Stimulated activated naive CD4-positive, alpha-beta T cell treated with Interleukin-2 at 50 U/mL for 16 hours (primary cell): Measurements from ENCODE around the gene SLC8A1.
"Not testable (repeated sequence)": the region's sequence is repeated elsewhere in the genome, so short reads cannot be mapped to it uniquely, and the experiment has no call there.

Source experiments
- DNase-seq: peaks from one replicate; lab custom pipeline; 2025; lab: John Stamatoyannopoulos, UW

Gene SLC8A1

DNA sequence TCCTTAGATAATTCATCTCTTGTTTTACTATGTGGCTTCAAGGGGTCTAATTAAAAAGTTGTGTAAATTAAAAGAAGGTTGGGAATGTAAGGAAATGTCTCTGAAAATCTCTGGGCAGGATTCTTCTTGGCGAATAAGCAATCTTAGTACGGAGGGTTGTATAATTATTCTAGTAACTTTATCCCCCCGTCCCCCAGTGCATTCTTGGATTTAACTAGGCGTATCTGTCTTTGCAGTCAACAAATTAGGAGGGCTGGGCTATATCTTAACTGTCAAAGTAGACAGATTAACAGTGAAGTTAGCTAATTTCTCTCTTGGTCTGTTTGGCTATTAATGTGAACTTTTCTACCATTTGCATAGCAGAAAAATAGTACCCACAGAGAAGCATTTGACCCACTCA, 343.0 kb downstream of the SLC8A1 start:
- no peak for DNase-seq

DNA sequence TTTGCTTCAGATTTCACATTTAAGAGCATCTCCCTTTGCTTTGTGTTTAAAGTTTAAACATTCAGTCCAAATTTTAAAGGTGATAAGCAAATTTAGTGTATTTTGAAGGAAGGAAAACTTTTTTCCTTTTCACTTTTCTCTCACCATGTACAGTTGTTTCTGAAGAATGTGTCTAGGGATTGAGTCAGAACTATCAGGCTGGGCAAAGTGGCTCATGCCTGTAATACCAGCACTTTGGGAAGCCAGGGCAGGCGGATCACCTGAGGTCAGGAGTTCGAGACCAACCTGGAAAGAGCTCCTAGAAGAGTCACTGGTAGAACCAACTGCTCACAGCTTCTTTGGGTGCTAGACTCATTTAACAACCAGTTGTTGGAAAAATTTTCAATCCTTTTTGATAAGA, 345.8 kb downstream of the SLC8A1 start:
- DNase-seq: no peak

DNA sequence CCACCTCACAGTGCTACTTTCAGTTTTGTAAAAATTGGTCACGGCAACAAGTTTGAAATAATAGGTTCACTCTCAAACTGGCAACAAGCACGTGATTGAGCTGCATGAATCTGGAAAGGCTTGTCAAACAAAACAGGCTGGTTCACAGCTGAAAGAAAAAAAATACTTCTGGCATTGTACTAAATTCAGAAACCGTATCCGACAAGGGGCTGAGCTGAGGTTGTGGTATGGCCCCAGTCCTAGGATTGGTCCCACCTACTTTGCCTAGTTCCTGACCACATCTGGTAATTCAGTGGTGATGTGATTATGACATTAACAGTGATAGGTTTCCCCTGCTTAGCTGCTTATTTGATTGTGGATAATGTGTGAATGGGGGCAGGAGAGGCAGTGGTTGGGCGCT, 346.3 kb downstream of the SLC8A1 start:
- DNase-seq: no peak

DNA sequence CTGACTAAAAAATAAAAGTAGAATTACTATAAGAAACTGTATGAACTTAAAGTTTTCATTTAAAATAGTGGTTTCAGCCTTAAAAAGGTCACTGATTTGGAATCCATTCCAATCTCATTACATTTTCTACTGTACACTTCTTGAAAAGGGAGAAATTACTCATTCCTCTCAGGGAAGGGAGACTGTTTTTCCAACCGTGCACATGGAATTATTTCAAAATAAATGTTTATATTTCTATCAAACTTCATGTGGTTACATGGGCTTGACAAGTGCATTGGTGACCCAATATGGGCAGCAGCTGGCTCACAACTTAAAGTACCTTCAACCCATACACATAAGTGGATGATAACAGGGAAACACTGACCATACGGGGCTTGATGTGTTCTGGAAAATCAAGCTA, 348.3 kb downstream of the SLC8A1 start:
- no peak for DNase-seq

DNA sequence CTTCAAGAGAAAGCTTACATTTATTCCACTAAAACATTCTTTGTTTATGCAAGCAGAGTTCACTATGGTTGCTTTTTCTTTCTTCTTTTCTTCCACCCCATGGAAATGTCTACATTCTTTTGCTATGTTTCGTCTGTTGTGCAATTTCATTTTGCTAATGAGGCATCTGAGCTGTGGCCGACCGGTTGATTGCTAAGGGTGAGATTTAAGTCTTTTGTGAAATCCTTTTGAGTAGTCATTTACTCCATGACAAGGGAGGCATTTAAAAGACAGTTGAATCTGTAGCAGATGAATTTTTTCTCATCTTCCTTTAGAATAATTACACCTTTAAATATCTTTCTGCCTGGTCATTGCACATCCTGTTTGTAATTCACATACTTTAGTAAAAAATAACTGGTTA, 348.7 kb downstream of the SLC8A1 start:
- no peak for DNase-seq

DNA sequence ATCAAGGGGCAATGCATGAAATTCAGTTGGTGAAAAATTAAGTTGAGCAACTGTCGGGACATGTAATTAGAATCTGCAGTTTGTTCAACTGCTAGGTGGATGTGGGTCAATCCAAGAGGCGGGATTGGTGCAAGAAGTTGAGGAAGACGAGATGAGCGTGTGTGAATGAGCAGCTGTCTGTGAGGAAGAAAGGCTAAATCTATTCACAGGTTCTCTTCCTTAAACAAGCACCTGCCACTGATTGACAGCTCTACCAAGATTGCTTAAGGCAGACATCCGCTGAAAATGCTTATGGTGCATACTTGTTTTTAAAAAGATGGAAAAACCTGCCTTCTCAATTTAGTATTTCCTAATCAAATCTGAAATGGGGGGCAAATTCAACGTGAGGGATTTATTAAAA, 349.4 kb downstream of the SLC8A1 start:
- DNase-seq: no peak

DNA sequence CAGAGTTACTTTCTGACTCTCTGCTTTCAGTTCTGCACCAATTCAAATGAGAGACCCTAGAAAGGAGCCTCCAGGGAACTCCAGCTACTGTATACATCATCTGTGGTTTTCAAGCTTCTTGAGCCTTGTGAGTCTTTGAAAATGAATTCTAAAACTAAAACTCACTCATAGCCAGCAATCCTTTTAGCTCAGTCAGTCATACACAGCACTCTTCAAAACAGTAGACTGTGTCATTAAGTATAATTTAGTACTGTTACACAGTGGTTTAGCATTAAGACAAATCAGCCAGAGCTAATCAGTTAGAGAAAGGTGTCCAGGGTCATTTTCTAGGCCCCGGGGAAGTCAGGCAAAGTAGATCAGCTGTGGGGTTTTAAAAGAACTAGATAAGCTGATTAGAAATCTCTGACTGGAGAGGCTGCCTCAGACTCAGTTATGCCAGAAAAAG, 350.7 kb downstream of the SLC8A1 start:
- DNase-seq: no peak

DNA sequence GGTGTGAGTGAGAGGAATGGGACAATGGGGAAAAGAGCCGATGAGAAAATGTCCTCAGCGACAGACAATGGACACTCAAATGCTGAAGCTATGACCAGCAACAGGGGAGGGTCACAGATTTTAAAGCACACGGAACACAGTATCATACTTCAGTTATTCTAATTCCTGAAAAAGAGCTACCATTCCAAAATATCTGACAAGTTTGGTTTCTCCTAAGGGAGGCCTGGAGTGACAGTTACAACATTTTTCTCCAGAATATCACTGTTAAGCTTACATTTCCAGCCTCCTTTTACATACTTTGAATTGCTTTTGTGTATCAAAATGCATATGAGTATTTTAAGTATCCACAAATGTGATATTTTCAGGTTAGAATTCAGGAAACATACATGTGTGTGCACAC, 351.2 kb downstream of the SLC8A1 start:
- no peak for DNase-seq

DNA sequence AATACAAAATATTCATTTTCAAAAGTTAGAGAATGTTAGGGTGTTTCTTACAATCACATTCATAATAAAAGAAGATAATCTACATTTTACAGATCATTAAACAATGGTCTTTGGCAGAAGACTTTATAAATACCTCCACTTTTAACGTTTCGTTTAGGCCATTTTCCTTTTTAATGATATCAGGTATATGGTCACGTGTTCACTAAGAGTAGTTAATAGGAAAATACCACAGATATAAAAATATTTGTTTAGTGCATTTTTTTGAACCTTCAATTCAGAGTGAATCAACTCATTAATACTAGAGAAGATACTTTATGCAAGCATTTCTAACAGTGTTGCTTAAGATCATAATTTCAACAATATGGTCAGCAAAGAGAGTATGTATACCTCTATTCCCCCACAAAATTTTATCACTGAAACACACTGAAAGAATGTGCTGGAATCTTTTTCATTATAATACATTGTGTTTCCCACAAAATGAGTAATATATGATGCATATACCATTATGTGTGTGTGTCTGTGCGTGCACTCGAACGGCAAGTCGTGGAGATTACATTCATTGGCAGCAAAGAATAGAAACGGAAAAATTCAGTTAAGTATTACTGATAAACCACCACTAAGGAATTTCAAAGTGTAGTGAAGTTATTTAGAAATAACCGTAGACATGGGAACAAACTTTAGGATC, 353.0 kb downstream of the SLC8A1 start:
- DNase-seq: no peak

DNA sequence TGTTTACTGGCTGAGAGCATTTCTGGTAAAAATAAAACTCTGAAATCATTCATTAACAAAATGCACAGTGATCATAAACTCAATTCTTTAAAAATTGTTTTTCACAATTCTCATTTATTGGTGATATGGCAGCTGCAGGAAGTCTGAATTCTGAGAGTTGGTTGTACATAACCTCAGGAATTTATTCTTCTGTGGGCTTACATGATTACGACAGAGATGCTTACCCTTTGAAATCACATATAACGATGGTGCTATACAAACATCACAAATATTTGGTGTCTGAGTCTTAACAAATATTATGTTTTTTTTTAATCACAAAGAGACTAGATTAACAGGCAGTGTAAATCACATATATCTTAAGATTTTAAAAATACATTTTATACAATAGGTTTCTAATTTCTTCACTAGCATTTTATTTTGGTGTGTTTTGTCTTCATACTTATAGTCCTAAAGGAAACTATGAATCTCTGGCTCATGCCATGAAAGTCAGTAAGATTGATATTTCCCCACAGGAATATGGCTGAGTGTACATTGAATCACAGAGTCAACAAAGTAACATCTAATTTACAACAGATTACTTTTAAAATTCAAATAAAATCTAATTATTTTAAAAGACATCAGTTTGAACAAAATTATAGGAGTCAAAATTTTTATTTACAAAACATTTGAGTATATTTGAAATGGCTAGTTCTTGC, 354.1 kb downstream of the SLC8A1 start:
- DNase-seq: no peak

DNA sequence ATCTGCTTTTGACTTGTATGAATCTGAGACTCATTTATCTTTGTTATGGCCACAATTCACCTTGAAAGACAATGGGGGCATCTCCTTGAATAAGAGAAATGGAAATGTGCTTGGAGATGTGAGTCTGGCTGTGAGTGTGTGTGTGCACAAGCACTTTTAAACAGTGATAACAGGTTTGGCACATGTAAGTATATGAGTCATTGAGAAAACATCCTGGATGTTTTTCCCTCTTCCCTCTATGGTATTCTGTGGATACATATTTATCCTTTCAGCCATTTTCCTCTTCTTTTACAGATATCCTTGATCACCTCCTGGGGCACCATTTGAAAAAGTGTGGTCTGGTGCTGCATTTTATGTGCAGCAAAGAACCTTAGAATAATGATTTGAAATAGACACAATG, 355.5 kb downstream of the SLC8A1 start:
- no peak for DNase-seq

DNA sequence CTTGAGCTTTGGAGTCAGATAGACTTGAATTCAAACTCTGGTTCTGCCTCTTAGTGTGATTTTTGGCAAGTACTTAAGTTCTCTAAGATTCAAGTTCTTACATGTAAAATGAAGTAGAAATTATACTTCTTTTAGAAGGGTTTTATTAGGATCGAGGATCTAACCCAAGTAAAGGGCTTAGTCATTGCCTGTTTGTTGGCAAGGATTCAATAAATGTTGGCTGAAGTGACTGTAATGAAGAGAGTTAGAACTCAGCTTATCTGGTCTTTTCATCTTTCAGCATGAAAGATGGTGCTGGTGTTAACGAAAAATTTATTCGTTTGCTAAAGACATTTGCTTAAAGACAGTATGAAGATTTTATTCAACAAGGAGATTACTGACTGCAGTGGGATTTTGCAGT, 356.9 kb downstream of the SLC8A1 start:
- no peak for DNase-seq

DNA sequence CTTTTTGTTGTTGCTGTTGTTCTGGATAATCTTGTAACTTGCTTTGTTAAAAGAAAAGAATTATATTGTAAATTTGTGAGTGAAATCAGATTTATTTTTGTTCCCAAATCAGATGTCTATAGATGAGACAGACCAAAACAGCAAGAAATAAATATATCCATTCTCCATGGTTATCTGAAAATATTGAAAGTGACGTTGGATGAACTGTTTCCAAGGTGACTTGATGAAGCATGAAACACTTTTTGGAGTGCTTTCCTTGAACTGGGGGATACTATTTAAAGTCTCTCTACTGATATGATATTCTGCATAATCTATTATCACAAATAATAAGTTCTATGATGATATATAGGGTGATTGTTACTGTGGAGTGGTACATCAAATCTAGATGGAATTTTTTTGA, 357.4 kb downstream of the SLC8A1 start:
- no peak for DNase-seq

DNA sequence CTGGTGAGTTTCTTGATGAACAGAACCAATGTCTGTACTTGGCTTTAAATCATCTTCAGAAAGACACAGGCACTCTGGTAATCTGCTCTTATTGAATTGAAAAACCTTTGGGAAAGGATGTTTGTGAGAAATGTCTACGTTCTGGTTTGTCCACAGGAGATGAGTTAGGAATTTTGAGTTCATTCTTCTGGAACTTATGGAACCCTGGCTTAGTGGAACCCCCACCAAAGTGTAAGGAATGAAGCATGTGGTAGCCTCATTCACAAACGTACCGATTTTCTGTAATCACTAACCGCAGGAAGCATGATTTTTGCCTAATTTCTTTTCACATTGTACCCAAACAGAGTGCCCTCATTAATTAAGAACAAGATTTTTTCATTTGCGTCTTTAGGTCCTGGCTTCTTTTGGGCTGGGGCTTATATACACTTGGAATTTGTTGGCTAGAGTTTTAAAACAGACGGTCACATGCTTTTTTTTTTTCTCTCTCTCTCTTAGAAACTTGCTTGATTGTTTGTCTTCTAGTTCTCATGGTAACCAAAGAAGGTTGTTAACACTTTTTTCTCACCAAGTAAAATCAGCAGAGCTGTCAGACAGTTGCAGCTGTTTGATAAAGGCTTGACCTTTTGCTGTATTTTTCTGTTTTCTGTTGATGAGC, 358.7 kb downstream of the SLC8A1 start:
- no peak for DNase-seq

DNA sequence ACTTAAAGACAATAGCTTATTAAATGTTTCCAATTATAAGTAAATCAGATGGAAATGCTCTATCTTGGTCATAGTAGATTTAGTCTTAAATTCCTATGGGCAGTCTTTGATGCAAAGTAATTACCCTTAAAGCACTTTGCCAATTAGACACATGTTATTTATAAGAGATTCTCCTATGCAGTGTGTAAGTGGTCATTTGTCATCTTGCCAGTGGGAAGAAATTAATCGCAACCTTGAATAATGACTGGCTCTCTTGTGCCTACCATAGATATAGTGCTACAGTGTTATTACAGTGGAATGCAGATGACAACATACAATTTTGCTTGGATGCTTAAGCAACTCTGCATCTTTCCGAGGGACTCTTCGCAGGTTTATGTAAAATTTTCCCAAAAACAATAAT, 361.8 kb downstream of the SLC8A1 start:
- DNase-seq: no peak

DNA sequence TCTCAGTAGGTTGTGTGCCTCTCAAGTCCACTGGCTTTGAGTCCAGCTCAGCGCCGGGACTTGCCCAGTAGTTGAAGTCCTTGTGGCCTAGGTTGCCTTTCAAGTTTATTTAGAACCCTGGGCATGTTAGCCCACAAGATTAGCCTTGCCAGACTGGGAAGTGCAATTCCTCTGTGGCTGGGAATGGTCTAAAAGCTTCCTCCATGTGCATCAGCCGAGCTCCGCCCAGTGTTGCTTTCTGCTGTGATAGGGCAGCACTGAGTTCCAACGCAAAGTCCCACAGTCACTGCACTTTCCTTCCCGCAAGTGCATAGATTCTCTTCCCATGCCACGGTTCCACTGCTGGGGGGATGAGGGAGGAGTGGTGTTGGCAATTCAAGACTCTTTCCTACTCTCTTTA, 364.0 kb downstream of the SLC8A1 start:
- DNase-seq: no peak

DNA sequence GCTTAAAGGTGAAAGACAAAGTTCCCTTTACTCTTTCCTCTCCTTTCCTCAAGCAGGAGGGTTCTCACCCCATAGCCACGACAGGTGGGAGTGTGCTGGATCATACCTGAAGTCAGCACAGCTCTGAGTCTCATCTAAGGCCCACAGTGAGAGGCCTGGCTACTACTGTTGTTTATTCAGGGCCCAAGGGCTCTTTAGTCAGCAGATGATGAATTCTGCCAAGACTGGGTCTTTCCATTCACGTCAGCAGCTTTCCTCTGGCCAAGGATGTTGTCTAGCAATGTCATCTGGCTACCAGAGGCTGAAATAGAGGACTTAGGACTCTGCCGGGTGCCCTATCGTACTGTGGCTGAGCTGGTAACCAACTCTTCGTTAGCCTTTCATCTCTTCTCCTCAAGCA, 364.5 kb downstream of the SLC8A1 start:
- no peak for DNase-seq

DNA sequence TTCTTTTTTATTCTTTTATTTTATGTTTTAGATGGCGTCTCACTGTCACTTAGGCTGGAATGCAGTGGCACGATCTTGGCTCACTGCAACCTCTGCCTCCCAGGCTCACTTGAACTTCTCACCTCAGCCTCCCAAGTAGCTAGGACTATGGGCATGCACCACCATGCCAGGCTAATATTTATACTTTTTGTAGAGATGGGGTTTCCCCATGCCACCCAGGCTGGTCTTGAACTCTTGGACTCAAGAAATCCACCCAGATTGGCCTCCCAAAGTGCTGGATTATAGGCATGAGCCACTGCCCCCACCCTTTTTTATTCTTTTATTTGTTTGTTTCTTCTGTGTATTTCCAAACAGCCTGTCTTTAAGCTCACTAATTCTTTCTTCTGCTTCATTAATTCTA, 366.1 kb downstream of the SLC8A1 start:
- no peak for DNase-seq

DNA sequence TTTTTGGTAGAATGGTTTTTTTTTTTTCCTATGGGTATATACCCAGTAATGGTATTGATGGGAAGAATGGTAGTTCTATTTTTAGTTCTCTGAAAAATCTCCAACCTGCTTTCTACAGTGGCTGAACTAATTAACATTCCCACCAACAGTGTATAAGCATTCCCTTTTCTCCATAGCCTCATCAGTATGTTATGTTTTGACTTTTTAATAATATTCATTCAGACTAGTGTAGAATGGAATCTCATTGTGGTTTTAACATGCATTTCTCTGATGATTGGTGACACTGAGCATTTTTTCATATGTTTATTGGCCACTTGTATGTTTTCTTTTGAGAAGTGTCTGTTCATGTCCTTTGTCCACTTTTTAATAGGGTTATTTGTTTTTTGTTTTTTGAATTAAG, 378.6 kb downstream of the SLC8A1 start:
- not testable (repeated sequence) for DNase-seq

DNA sequence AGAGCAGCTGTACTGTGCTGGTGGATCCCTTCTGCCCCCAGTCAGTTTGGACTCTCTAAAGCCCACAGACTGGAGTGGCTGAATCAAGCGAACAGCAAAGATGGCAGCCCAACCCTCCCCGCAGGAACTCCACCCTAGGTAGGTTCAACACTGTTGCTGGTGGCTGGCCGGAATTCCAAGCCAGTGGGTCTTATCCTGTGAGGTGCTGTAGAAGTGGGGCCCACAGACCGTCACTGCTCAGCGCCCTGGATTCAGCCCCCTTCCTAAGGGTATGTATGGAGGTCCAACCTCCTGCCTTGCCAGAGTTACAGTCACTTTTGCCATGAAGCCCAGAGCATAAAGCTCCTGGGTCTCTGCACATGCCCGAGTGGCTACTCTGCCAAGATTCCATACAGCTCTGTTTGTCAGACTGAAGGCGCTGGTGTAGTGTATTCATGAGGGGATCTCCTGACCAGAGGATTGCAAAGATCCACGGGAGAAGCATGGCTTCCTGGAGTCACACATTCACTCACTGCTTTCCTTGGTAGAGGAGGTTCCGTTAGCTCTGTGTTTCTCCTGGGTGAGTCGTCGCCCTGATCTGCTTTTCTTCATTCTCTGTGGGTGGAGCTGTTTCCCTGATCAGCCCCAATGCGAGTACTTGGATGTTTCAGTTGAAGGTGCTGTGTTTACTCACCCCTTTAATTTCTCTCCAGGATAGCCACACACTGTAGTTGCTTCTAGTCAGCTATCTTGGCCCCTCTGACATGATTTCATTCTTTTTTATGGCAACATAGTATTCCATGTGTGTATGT, 379.3 kb downstream of the SLC8A1 start:
- DNase-seq: no peak

DNA sequence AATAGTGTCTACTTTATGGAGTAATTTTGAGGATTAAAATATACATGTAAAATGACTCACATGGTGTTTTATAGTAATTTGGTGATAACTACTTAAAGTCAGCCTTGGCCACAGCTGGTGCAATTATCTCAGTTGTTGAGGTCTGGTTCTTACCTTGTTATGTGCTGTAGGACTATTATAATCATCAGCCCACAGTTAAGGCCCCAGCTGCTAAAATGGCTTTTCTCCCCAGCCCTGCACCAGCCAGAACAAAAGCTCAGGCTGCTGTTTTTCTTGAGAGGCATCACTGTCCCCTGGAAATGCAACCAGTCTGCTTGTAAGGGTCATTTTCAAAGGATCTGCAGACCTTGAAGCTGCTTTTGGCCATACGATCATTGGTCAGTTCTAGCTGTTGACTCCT, 389.5 kb downstream of the SLC8A1 start:
- no peak for DNase-seq

DNA sequence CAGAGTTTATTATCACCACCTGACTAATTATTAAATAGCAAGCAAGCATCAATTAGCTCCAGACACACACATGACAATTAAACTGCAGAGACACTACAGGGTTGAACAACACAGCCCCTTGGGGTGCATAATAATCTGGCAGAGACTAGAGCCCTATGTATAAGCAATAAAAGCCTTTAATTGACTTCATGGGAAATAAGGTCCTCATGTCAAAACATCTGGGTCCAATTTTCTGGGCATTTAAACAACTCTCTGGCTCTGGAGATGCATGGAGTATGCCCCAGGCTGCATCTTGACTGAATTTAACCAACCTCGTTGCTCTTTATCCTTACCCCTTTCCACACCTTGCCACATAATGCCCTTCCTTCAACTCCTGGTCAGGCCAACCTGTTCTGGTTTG, 402.1 kb downstream of the SLC8A1 start:
- DNase-seq: no peak

DNA sequence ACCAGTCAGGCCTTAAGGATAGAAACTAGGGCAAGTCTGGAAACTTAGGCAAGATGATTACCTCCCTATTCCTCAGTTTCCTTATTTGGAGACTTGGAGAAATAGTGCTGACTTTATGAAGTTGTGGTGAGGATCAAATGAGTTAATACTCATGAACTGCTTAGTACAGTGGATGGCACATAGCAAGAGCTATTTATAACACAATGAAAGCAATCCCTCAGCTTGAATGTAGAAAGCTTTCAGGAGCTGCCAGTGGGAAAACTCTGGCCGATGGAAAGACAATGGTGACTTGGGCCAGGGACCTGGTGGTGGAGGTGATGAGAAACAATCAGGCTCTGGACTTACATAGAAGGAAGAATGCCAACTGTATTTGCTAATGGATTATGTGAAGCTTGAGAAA, 403.4 kb downstream of the SLC8A1 start:
- no peak for DNase-seq
